Gastrocnemius medialis (tissue), 4 donors: ENCODE measurements around the gene XAGE3.
"Not testable (repeated sequence)": the region's sequence is repeated elsewhere in the genome, so short reads cannot be mapped to it uniquely, and the experiment has no call there.

Source experiments
- POLR2A ChIP-seq, 2 donors: fragments of 450-650 bp; IDR thresholded peaks; one replicate each; pipeline ENCODE4 v1.6.1; 2017; ENCODE audit warnings: antibody characterized with exemption in 2 of 2, mild to moderate bottlenecking in 2 of 2, moderate library complexity in 2 of 2
- TF ChIP-seq, protein P1 (sequence below), 5 experiments: fragments of 450-650 bp in 3 of 5; fragments of 200-600 bp in 2 of 5; sonication (generic) in 2 of 5; IDR thresholded peaks in 4 of 5; conservative IDR thresholded peaks in 1 of 5; 1 replicate in 4 of 5; 2 replicates in 1 of 5; pipeline ENCODE4 v1.5.1; 2016 to 2019; ENCODE audit warnings: antibody characterized with exemption in 5 of 5, mild to moderate bottlenecking in 3 of 5, moderate library complexity in 3 of 5

DNA sequence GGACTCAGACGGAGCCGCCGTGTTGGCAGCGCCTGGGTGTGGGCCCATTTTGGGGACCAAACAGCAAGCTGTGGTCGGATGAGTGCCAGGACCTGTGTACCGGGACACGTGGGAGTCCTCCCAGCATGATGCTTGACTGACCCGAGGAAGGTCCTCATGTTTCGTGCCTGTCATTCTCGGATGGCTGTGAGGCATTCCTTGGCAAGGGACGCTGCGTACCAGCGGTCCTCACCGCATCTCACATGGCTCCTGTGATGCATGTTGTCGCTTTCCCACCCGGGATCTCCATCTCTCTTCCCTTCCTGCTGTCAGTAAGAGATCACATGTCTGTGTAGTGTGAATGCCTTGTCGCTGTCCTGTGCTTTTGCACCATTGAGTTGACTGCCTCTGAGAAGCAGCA lies 40.0 kb upstream of the XAGE3 start:
- TF ChIP-seq, protein P1, sequence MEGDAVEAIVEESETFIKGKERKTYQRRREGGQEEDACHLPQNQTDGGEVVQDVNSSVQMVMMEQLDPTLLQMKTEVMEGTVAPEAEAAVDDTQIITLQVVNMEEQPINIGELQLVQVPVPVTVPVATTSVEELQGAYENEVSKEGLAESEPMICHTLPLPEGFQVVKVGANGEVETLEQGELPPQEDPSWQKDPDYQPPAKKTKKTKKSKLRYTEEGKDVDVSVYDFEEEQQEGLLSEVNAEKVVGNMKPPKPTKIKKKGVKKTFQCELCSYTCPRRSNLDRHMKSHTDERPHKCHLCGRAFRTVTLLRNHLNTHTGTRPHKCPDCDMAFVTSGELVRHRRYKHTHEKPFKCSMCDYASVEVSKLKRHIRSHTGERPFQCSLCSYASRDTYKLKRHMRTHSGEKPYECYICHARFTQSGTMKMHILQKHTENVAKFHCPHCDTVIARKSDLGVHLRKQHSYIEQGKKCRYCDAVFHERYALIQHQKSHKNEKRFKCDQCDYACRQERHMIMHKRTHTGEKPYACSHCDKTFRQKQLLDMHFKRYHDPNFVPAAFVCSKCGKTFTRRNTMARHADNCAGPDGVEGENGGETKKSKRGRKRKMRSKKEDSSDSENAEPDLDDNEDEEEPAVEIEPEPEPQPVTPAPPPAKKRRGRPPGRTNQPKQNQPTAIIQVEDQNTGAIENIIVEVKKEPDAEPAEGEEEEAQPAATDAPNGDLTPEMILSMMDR (IDR thresholded peaks at IDR 0.05 in 4 of 5, conservative IDR thresholded peaks at IDR 0.05 in 1 of 5) = not testable (repeated sequence)
- not testable (repeated sequence) for TF ChIP-seq POLR2A (IDR thresholded peaks at IDR 0.05)
